ENCODE data around the gene MIER1. TPM values are rescaled to one million over a fixed set of nuclear protein-coding genes. Genes with fewer than 3 reads are reported as not detected.
"Not testable (repeated sequence)": the region's sequence is repeated elsewhere in the genome, so short reads cannot be mapped to it uniquely, and the experiment has no call there.

MIER1 gene
- total RNA-seq, 1 donor from 2014 or later: 37.1 TPM

DNA sequence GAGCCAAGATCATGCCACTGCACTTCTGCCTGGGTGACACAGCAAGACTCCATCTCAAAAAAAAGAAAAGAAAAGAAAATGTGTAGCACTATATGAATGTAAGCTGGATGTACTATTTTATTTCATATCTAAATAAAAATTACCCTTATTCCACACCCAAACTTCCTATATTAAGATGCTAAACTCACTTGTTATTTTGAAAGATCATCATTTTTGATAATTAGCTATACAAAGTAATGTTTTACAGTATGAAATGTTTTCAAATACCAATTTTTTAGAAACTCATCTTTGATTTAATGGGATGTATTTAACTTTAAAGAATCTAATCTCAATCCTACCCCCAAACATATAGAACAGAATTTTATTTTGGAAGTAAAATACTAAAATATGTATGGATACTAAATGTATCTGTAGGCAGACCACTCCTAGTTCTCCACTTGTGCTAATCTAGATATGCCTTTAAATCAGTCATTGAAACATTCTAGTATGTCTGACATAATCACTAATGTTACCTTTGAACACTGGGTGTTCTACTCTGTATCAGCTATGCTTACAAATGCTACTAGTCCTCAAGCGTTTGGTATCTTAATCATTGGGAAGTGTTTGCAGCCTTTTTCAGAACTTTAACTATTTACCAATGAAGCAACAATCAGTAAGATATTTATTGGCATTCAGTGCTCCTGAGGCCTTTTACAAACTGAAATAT is 12.9 kb downstream of the MIER1 start:
- DNase-seq (ENCODE audit: low spot score in 2 of 2) (no peak), FAIRE-seq (peak; percentile 44)

GRCh38 chr1:66938613-66939012 is 13.8 kb downstream of the MIER1 start:
- DNase-seq (ENCODE audit: low spot score in 2 of 2) (no peak), FAIRE-seq (no peak)

- DNase-seq (ENCODE audit: low spot score in 2 of 2) (no peak), FAIRE-seq (no peak)
These were observed 16.2 kb downstream of the MIER1 start for GRCh38 chr1:66940981-66941380.

- no peak for FAIRE-seq
These were observed 18.7 kb downstream of the MIER1 start for GRCh38 chr1:66943361-66943969.

GRCh38 chr1:66944330-66945274 is 19.8 kb downstream of the MIER1 start:
- no peak for DNase-seq (ENCODE audit: low spot score in 2 of 2)
- no peak for FAIRE-seq

More at GRCh38 chr1:66943361-66943969, 18.7 kb downstream of the MIER1 start:
- DNase-seq (ENCODE audit: low spot score in 2 of 2): no peak

DNA sequence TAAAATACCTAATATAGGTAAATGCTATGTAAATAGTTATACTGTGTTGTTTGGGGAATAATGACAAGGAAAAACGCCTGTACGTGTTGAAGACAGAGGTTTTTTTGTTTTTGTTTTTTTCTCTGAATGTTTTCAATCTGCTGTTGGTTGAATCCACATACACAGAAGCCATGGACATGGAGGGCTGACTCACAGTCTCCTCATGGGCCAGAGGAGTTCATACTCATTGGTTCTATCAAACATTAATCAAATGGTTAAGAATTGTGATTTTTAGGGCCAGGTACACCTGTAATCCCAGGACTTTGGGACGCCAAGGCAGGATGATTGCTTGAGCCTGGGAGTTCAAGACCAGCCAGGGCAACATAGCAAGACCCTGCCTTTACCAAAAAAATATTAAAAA is 20.5 kb downstream of the MIER1 start:
- no peak for DNase-seq (ENCODE audit: low spot score in 2 of 2)
- no peak for FAIRE-seq

GRCh38 chr1:66947267-66947666 is 22.5 kb downstream of the MIER1 start:
- FAIRE-seq (no peak), DNase-seq (ENCODE audit: low spot score in 2 of 2) (no peak)

DNA sequence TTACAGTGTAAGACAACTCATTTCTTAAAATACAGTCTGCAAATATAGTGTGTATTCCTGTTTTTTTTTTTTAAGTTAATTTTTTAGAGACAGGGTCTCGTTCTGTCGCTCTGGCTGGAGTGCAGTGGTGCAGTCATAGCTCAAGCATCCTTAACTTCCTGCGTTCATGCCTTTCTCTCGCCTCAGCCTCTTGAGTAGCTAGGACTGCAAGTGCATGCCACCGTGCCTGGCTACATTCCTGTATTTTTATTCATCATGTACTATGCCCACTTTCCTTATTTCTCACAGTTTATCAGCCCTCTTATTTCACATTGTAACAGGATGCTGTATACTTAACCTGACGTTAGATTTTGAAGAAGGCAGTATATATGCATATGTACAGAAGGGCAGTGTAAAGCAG is 26.7 kb downstream of the MIER1 start:
- FAIRE-seq: no peak

DNA sequence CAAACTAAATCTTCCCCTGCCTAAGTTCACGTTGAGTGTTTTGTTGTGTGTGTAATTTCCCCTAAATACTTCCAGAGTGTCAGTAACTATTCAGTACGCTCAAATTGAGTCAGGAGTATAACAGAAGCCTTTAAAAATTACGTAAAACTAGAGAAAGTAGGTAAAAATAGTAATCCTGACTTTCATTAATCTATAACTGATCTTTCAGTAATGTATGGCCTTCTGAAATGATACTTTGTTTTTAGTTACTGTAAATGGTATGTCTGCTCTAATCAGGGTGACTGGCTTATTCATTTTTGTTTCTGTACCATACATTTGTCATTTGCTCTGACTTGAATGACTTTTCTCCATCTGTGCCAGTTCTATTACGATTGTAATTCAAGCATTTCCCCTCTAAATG is 29.4 kb downstream of the MIER1 start:
- FAIRE-seq (no peak), DNase-seq (ENCODE audit: low spot score in 2 of 2) (no peak)

More for the DNA sequence above, 26.7 kb downstream of the MIER1 start:
- no peak for DNase-seq (ENCODE audit: low spot score in 2 of 2)

- no peak for FAIRE-seq
- no peak for DNase-seq (ENCODE audit: low spot score in 2 of 2)
These were observed 33.1 kb downstream of the MIER1 start for GRCh38 chr1:66957938-66958337.

GRCh38 chr1:66966188-66966873 is 41.5 kb downstream of the MIER1 start:
- DNase-seq (ENCODE audit: low spot score in 2 of 2); FAIRE-seq: not testable (repeated sequence)

- DNase-seq (ENCODE audit: low spot score in 2 of 2) (no peak), FAIRE-seq (no peak)
These were observed 43.8 kb downstream of the MIER1 start for GRCh38 chr1:66968574-66968973.

GRCh38 chr1:66978201-66978600 is 53.4 kb downstream of the MIER1 start:
- no peak for FAIRE-seq
- DNase-seq (ENCODE audit: low spot score in 2 of 2): no peak

DNA sequence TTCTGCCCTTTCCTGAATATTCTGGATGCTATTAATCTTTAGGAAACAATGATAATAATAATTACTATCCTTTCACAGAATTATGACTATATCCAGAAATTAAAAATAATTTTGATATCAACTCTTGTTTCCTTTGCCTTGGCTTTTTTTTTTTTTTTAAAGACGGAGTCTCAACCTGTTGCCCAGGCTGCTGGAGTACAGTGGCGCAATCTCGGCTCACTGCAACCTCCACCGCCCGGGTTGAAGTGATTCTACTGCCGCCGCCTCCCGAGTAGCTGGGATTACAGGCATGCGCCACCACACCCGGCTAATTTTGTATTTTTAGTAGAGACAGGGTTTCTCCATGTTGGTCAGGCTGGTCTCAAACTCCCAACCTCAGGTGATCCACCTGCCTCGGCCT is 54.8 kb downstream of the MIER1 start:
- not testable (repeated sequence) for FAIRE-seq; DNase-seq (ENCODE audit: low spot score in 2 of 2)

- FAIRE-seq (no peak), DNase-seq (ENCODE audit: low spot score in 2 of 2) (no peak)
These were observed 56.1 kb downstream of the MIER1 start for GRCh38 chr1:66980745-66981367.

- peak; percentile 53 for FAIRE-seq
These were observed 56.9 kb downstream of the MIER1 start for GRCh38 chr1:66981679-66982078.

DNA sequence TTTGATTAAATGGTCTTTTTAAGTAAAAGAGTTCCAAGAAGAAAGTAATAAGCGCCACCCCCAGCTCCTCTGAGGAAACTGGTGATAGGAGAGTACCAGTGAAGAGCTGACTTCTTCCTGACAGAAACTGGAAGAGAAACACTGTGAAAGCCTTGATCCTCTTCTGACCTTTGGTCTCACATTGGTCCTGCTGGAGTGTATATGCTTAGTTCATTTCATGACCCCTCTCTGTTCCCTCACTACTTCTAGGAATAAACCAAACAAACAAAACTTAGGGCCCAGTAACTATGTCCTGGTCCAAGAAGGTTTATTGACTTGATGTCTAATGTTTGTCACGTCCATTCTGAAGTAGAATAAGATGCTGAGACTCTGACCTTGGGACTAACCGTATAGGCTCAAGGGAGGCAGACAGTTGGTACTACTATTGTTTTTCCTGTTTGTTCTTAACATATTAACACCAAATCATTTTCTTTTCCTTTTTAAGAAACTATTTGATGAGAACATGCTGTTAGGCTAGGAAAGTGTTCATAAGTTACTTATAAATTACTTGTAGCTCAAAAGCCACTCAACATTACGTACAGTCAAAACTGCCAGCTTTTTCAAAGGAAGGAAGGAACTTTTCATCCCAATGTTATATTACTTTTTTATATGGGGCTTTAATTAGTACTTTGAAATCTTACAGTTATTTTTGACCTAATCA is 57.9 kb downstream of the MIER1 start:
- no peak for FAIRE-seq

More at GRCh38 chr1:66981679-66982078, 56.9 kb downstream of the MIER1 start:
- peak; percentile 6 to 8 for DNase-seq (ENCODE audit: low spot score in 2 of 2)

DNA sequence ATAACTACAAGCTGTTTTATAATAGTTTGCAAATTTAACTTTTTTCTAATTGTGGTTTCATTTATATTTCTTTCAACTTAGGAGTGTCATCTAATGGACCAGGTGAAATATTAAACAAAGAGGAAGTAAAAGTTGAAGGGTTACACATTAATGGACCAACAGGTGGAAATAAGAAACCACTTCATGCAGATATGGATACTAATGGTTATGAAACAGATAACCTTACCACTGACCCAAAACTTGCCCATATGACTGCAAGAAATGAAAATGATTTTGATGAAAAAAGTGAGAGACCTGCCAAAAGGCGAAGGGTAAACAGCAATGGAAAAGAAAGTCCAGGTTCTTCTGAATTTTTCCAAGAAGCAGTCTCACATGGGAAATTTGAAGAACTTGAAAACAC is 59.7 kb downstream of the MIER1 start:
- DNase-seq (ENCODE audit: low spot score in 2 of 2): no peak
- FAIRE-seq: no peak

More for the DNA sequence above, 57.9 kb downstream of the MIER1 start:
- no peak for DNase-seq (ENCODE audit: low spot score in 2 of 2)

- DNase-seq (ENCODE audit: low spot score in 2 of 2): no peak
- FAIRE-seq: no peak
These were observed 61.0 kb downstream of the MIER1 start for GRCh38 chr1:66985835-66986234.

Measured in frontal cortex (tissue), 4 donors.